ENCODE measurements around the gene ADAMTS12.

Gene ADAMTS12

GRCh38 chr5:33641744-33642505 is 249.9 kb downstream of the ADAMTS12 start:
- Histone ChIP-seq H3K14ac (ENCODE audit: low read length in 2 of 2) (no peak overlapping the region), H3K9ac (ENCODE audit: low read length) (no peak overlapping the region), H3K27ac (ENCODE audit: low read length, poor library complexity, severe bottlenecking) (no peak overlapping the region), H3K4ac (ENCODE audit: low read depth in 1 of 2, low read length in 2 of 2) (peak overlapping the region in 1 of 2 experiments; percentile 35), H2AK5ac (ENCODE audit: low read length, severe bottlenecking) (no peak overlapping the region), H2BK5ac (ENCODE audit: low read depth, low read length, poor library complexity, severe bottlenecking) (no peak overlapping the region), H3K4me3 (ENCODE audit: insufficient read depth in 1 of 2, low read depth in 1 of 2, low read length in 2 of 2) (no peak overlapping the region), H3K18ac (ENCODE audit: low read depth in 1 of 2, low read length in 2 of 2) (no peak overlapping the region), H2AFZ (ENCODE audit: low read depth, low read length) (no peak overlapping the region), H2BK15ac (ENCODE audit: low read depth, poor library complexity, severe bottlenecking) (no peak overlapping the region), H3K4me2 (ENCODE audit: low read length, poor library complexity, severe bottlenecking) (no peak overlapping the region), H3K9me3 (ENCODE audit: control insufficient read depth, low read length) (peaks cover 7% of the 10 kb centered on the region), H3K23ac (ENCODE audit: low read length in 2 of 2) (no peak overlapping the region), H3K4me1 (ENCODE audit: control insufficient read depth, insufficient read depth, low read depth, low read length) (peaks cover 2% of the 10 kb centered on the region), H3K36me3 (ENCODE audit: control insufficient read depth in 1 of 2, insufficient read depth in 2 of 2, low read depth in 1 of 2, low read length in 2 of 2) (peaks cover 15 to 97% of the 10 kb centered on the region in 2 experiments), H2BK12ac (ENCODE audit: low read length in 2 of 2) (no peak overlapping the region), H4K8ac (ENCODE audit: low read length) (peak overlapping the region; percentile 39), H2BK120ac (ENCODE audit: low read depth, low read length) (no peak overlapping the region), H4K91ac (ENCODE audit: low read length) (no peak overlapping the region), H3K27me3 (ENCODE audit: control insufficient read depth in 1 of 2, insufficient read depth in 1 of 2, low read length in 2 of 2) (no peaks in the 10 kb centered on the region), H3K79me1 (replicated peaks; ENCODE audit: low read length, poor library complexity, severe bottlenecking) (peaks cover 2% of the 10 kb centered on the region)
- WGBS, result 94% methylated on average over 10 of the region's 12 CpGs
- peak; percentile 87 for DNase-seq

DNA sequence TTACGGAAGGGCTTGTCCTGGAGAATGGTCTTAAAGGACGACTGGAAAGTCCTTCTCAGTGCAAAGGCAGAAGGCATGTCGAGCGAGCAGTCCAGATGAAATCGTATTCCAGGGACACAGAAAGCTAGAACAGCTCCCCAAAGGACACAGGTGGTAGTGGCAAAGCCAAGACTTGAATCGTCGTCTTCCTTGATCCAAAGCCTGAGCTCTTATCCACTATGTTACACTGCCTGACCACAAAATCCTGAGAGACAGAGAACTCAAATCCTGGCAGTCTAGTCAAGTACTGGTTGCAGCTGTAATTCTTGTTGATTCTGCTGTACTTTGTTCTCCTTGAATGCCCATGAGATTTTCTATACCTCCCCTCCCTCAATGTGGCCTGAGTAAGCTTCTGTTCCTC is 252.3 kb downstream of the ADAMTS12 start:
- H3K4me2 ChIP-seq (ENCODE audit: low read length, poor library complexity, severe bottlenecking), result no peak overlapping the region
- no peak overlapping the region for H3K27ac ChIP-seq (ENCODE audit: low read length, poor library complexity, severe bottlenecking)
- no peak overlapping the region for H2BK15ac ChIP-seq (ENCODE audit: low read depth, poor library complexity, severe bottlenecking)
- H3K18ac ChIP-seq (ENCODE audit: low read depth in 1 of 2, low read length in 2 of 2), result no peak overlapping the region
- H3K9ac ChIP-seq (ENCODE audit: low read length), result no peak overlapping the region
- H2AFZ ChIP-seq (ENCODE audit: low read depth, low read length), result no peak overlapping the region
- no peak overlapping the region for H2BK120ac ChIP-seq (ENCODE audit: low read depth, low read length)
- DNase-seq, result no peak
- no peak overlapping the region for H3K4ac ChIP-seq (ENCODE audit: low read depth in 1 of 2, low read length in 2 of 2)
- peaks cover 2% of the 10 kb centered on the region for H3K79me1 ChIP-seq (replicated peaks; ENCODE audit: low read length, poor library complexity, severe bottlenecking)
- H3K36me3 ChIP-seq (ENCODE audit: control insufficient read depth in 1 of 2, insufficient read depth in 2 of 2, low read depth in 1 of 2, low read length in 2 of 2), result peaks cover 12 to 97% of the 10 kb centered on the region in 2 experiments
- no peak overlapping the region for H2BK12ac ChIP-seq (ENCODE audit: low read length in 2 of 2)
- H3K4me1 ChIP-seq (ENCODE audit: control insufficient read depth, insufficient read depth, low read depth, low read length), result peaks cover 2% of the 10 kb centered on the region
- no peak overlapping the region for H4K8ac ChIP-seq (ENCODE audit: low read length)
- 91% methylated on average over 7 of the region's 7 CpGs for WGBS
- H3K27me3 ChIP-seq (ENCODE audit: control insufficient read depth in 1 of 2, insufficient read depth in 1 of 2, low read length in 2 of 2), result no peaks in the 10 kb centered on the region
- no peak overlapping the region for H3K14ac ChIP-seq (ENCODE audit: low read length in 2 of 2)
- no peak overlapping the region for H3K23ac ChIP-seq (ENCODE audit: low read length in 2 of 2)
- H2BK5ac ChIP-seq (ENCODE audit: low read depth, low read length, poor library complexity, severe bottlenecking), result no peak overlapping the region
- no peak overlapping the region for H2AK5ac ChIP-seq (ENCODE audit: low read length, severe bottlenecking)
- peaks cover 7% of the 10 kb centered on the region for H3K9me3 ChIP-seq (ENCODE audit: control insufficient read depth, low read length)
- H4K91ac ChIP-seq (ENCODE audit: low read length), result no peak overlapping the region
- no peak overlapping the region for H3K4me3 ChIP-seq (ENCODE audit: insufficient read depth in 1 of 2, low read depth in 1 of 2, low read length in 2 of 2)

DNA sequence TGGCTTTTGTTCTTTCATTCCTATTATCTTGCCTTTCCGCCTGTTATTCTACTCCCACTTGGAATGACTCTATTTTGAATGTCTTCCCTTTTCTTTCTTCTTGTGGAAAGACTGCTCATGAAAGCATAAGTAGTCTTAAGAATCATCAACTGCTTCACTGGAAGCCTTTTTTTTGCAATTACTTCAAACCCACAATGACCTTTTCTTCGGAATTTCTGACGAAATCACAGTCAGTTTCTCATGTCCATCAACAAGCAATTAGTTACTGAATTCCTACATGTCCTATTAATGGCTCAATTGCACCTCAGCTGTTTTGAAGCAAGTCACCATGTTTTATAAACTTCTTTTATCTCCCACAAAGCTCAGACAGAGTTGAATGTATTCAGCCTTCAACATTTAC is 254.8 kb downstream of the ADAMTS12 start:
- H2BK15ac ChIP-seq (ENCODE audit: low read depth, poor library complexity, severe bottlenecking), result no peak overlapping the region
- no peak overlapping the region for H3K4me3 ChIP-seq (ENCODE audit: insufficient read depth in 1 of 2, low read depth in 1 of 2, low read length in 2 of 2)
- DNase-seq, result no peak
- H2AFZ ChIP-seq (ENCODE audit: low read depth, low read length), result no peak overlapping the region
- H2BK120ac ChIP-seq (ENCODE audit: low read depth, low read length), result no peak overlapping the region
- H3K79me1 ChIP-seq (replicated peaks; ENCODE audit: low read length, poor library complexity, severe bottlenecking), result peaks cover 2% of the 10 kb centered on the region
- H4K91ac ChIP-seq (ENCODE audit: low read length), result no peak overlapping the region
- H3K4me2 ChIP-seq (ENCODE audit: low read length, poor library complexity, severe bottlenecking), result no peak overlapping the region
- H2AK5ac ChIP-seq (ENCODE audit: low read length, severe bottlenecking), result no peak overlapping the region
- H3K36me3 ChIP-seq (ENCODE audit: control insufficient read depth in 1 of 2, insufficient read depth in 2 of 2, low read depth in 1 of 2, low read length in 2 of 2), result peaks cover 8 to 90% of the 10 kb centered on the region in 2 experiments
- peaks cover 3% of the 10 kb centered on the region for H3K9me3 ChIP-seq (ENCODE audit: control insufficient read depth, low read length)
- H3K4me1 ChIP-seq (ENCODE audit: control insufficient read depth, insufficient read depth, low read depth, low read length), result no peaks in the 10 kb centered on the region
- no peak overlapping the region for H4K8ac ChIP-seq (ENCODE audit: low read length)
- no peak overlapping the region for H3K4ac ChIP-seq (ENCODE audit: low read depth in 1 of 2, low read length in 2 of 2)
- no peak overlapping the region for H3K23ac ChIP-seq (ENCODE audit: low read length in 2 of 2)
- H3K27ac ChIP-seq (ENCODE audit: low read length, poor library complexity, severe bottlenecking), result no peak overlapping the region
- H2BK5ac ChIP-seq (ENCODE audit: low read depth, low read length, poor library complexity, severe bottlenecking), result no peak overlapping the region
- H3K9ac ChIP-seq (ENCODE audit: low read length), result no peak overlapping the region
- no peaks in the 10 kb centered on the region for H3K27me3 ChIP-seq (ENCODE audit: control insufficient read depth in 1 of 2, insufficient read depth in 1 of 2, low read length in 2 of 2)
- WGBS, result 99% methylated on average over 3 of the region's 3 CpGs
- H3K14ac ChIP-seq (ENCODE audit: low read length in 2 of 2), result no peak overlapping the region
- H3K18ac ChIP-seq (ENCODE audit: low read depth in 1 of 2, low read length in 2 of 2), result no peak overlapping the region
- no peak overlapping the region for H2BK12ac ChIP-seq (ENCODE audit: low read length in 2 of 2)

- H2BK15ac ChIP-seq (ENCODE audit: low read depth, poor library complexity, severe bottlenecking), result no peak overlapping the region
- H3K27ac ChIP-seq (ENCODE audit: low read length, poor library complexity, severe bottlenecking), result no peak overlapping the region
- no peak overlapping the region for H3K4me3 ChIP-seq (ENCODE audit: insufficient read depth in 1 of 2, low read depth in 1 of 2, low read length in 2 of 2)
- no peak overlapping the region for H3K4ac ChIP-seq (ENCODE audit: low read depth in 1 of 2, low read length in 2 of 2)
- H3K4me1 ChIP-seq (ENCODE audit: control insufficient read depth, insufficient read depth, low read depth, low read length), result no peaks in the 10 kb centered on the region
- peaks cover 3% of the 10 kb centered on the region for H3K9me3 ChIP-seq (ENCODE audit: control insufficient read depth, low read length)
- H3K23ac ChIP-seq (ENCODE audit: low read length in 2 of 2), result no peak overlapping the region
- DNase-seq, result no peak
- no peak overlapping the region for H4K8ac ChIP-seq (ENCODE audit: low read length)
- H2BK12ac ChIP-seq (ENCODE audit: low read length in 2 of 2), result no peak overlapping the region
- no peak overlapping the region for H3K14ac ChIP-seq (ENCODE audit: low read length in 2 of 2)
- no peak overlapping the region for H2AFZ ChIP-seq (ENCODE audit: low read depth, low read length)
- no peak overlapping the region for H3K9ac ChIP-seq (ENCODE audit: low read length)
- H3K27me3 ChIP-seq (ENCODE audit: control insufficient read depth in 1 of 2, insufficient read depth in 1 of 2, low read length in 2 of 2), result no peaks in the 10 kb centered on the region
- H2BK120ac ChIP-seq (ENCODE audit: low read depth, low read length), result no peak overlapping the region
- H3K36me3 ChIP-seq (ENCODE audit: control insufficient read depth in 1 of 2, insufficient read depth in 2 of 2, low read depth in 1 of 2, low read length in 2 of 2), result peaks cover 3 to 89% of the 10 kb centered on the region in 2 experiments
- no peak overlapping the region for H2AK5ac ChIP-seq (ENCODE audit: low read length, severe bottlenecking)
- 68% methylated on average over 3 of the region's 3 CpGs for WGBS
- H3K18ac ChIP-seq (ENCODE audit: low read depth in 1 of 2, low read length in 2 of 2), result no peak overlapping the region
- peaks cover 2% of the 10 kb centered on the region for H3K79me1 ChIP-seq (replicated peaks; ENCODE audit: low read length, poor library complexity, severe bottlenecking)
- H2BK5ac ChIP-seq (ENCODE audit: low read depth, low read length, poor library complexity, severe bottlenecking), result no peak overlapping the region
- H3K4me2 ChIP-seq (ENCODE audit: low read length, poor library complexity, severe bottlenecking), result no peak overlapping the region
- H4K91ac ChIP-seq (ENCODE audit: low read length), result no peak overlapping the region
These were observed 256.2 kb downstream of the ADAMTS12 start for GRCh38 chr5:33635582-33635981.

Measured in mesenchymal stem cell (in vitro differentiated cells and primary cell).